GM19397 (cell line): ENCODE measurements around the gene LEMD1.

Experiments used
- ATAC-seq: cut with Tn5 transposase; IDR thresholded peaks from one replicate; pipeline ENCODE4 v1.9.1; 2021; ENCODE audit warnings: mild to moderate bottlenecking, moderate library complexity; ENCODE audit not compliant: unreplicated experiment

The LEMD1 gene, protein sequence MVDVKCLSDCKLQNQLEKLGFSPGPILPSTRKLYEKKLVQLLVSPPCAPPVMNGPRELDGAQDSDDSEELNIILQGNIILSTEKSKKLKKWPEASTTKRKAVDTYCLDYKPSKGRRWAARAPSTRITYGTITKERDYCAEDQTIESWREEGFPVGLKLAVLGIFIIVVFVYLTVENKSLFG

DNA sequence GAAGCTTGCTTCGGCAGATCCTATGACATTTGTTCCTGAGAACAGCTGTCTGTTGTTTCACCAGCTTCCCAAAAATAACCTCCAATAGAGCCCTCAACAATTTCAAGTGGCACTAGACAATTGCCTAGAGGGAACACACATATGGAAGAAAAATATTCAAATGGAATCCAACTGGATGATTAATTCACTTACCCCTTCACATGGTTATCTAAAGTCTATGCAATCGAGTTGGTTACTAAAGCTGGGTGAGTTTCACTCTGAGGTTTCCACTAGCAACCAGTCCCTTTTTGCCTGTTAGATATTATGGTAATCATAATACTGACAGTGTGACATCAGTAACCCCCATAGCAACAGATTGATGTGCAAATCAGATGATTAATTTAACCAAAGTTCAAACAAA lies at the start of gene LEMD1:
Gene LEMD1, minus strand, starts transcription at position 259 of the 400 bp plus-strand sequence. CDS start 1,520 bp downstream, outside the sequence.
- no peak for ATAC-seq

DNA sequence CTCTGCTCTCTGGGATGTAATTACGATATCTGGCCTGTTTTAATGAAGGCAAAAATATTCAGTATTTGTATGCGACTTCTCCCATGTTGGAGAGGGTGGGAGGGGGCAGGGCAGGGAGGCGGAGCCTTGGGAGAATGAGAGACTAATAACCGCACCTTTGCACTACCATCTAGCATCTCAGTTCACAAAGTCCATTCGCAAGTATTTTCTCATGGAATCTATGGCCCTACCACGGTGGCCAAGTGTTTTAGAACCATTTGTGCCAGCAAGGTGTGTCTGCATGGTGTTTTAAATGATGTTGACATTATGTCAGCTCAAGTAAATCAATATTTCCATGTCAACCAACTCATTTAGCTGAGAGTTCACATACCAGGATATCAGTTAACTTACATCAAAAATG lies 48.3 kb upstream of the LEMD1 start:
- ATAC-seq = no peak

DNA sequence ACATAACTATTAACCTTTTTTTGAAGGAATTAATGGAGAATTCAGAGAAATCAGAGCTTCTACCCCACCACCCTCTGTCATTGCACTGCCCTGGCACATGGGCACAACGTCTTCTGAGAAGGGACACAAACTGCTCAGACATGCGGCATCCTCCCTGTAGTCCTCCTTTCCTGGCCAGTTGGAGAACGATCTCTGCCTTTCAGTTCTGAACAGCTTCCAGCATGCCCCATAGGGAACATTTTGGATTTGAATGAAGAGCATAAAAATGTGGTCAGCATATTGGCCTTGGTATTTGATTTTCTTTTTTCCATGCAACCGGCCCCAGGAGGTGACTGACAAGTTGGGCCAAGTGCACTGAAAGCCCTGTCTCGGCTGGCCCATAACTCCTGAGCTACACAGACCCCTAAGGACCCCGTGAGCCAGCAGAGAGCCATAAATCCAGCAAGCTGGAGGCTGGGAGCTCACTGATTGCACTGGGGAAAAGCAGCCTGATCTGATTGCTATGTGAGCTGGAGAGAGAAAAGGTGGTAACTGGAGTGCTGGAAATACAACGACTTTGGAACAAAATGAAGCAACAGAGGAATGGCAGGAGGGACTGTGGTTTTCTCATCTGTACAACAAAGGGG lies 44.9 kb upstream of the LEMD1 start:
- ATAC-seq = no peak

DNA sequence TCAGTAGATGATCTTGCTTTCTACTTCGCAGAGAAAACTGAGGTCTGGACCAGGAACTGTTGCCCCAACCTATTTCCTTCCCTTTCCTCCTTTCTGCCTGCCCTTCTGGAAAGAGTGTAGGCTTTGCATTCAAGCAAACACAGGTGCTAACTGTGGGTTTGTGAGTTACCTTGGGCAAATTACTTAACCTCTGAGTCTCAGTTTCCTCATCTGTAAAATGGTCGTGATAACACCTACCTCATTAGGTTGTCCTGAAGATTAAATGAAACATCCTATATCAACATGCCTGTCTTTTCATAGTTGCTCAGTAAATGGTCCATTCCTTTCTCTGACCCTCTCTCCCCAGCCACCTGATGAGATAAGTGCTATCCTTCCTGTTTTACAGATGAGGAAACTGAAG lies 43.5 kb upstream of the LEMD1 start:
- ATAC-seq = no peak

DNA sequence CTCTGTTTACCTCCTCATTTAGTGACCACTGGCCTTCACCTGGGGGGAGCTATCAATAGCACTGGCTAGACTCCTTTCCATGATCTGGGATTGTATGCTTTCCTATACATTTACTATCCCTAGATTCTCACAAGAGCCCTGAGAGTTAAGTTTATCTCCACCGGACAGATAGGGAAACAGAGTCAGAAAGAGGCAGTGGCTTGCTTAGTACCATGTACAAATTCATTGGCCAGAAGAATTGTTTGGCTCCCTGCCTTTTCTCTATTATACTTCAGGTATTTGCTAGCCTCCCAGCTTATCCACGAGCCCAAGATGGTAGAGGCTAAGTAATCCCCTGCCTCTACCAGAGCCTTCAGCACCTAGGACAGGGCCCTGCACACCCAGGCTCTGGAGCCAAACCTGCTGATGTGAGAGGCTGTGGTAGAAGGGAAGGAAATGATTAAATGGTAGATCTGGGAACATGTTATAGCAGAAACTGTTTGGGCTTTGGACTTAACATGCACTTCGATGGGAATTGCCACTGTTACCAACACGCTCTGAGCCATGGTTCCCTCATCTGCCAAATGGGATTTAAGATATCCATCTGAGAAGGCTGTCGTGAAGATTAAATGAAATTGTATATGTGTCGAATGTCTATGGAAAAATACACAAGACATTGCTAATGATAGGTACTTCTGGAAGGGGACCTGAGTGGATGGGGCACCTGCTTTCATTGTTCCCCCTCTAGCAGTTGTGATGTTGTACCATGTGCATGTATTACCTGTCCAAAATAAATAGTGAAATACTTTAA lies 37.1 kb upstream of the LEMD1 start:
- ATAC-seq = no peak

DNA sequence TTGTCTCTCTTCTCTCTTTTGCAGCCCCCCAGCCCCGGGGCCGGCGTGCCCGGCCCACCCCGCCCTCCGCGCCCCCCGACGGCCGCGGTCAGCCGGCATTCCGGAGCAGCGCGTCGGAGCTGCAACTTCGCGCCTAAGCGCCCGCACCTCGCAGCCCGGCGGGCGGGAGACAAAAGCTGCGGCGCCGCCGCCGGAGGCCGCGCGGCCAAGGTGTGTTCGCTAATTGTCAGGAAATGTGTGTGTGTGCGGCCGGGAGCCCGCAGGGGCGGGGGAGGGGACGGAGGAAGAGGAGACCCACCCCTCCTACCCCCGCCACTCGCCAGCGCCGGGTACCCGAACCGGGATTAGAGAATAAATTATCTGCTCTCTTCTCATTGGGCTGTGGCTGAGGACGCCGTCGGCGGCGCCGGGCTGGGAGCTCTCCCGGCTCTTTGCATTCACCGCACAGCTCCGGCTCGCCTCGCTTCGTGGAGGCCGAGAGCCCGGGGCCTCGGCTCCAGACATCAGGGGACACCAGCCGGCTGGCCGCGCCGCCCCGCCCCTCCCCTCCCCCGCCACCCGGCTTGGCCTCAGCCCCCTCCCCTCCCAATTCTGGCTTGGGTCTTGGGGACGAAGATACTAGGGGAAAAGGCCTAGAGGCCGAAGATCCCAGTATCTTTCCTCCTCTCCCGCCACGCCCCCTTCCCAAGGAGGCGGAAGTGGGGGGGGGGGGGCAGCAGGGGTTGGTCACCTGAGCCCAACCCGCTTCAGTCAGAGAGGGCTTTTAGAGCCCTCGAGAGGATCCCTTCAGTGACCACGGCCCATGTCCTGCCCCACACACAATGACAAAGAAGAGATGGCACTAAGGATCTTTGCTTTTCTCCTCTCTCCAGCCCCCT lies 35.3 kb upstream of the LEMD1 start:
- no peak for ATAC-seq

DNA sequence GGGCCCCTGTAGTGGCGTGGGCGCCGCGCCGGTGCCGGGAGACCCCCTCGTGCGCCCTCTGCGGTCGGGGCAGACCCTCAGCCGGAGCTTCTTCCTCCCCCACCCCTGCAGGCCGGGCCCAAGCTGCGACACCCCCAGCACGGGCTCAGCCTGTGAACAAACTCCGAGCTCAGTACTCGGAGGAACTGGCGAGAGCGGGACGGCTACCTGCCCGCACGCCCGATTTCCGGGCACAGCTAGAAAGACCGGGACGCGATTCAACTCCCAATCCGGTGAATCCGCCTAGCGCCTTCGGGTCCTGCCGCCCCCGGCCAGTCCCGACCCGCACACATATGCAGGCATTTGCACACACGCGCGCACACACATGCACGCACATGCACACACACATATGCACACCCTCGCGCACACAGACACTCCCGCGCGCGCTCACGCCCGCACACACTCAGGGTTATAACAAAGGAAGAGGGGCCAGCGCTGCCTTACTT lies 34.6 kb upstream of the LEMD1 start:
- no peak for ATAC-seq

DNA sequence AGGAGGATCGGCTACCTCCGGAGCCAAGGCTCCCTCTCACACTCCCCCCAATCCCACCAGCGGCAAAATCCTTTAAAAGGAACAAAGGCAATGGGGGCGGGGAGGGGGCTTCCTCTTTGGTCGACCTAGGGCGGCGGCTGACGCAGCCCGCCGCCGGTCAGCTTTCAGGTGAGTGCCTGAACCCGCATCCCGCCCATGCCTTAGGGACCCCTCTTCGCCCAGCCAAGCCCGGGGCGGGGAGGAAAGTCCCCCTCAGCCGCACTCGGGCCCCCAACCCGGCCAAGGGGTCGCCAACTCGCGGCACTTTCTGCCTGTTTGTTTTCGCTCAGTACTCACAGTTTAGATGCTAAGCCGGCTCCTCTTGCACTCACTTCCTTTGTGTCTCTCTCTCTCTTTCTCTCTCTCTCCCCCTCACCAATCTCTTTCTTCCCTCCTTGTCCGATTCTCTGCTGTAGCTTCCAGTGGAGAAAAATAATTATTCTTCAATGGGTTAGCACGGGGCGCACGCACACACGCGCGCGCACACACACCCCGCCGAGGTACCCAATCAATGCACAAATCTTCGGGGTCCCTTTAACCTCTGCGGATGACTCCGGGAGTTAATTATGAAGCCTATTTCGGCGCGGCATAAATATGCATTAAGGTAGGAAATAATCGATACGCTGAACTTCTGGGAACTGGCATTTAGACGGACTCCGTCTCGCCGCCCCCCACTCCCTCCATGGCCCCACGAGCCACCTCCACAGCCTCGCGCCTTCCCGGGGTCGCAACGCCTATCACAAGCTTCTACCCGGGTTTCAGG lies 33.9 kb upstream of the LEMD1 start, which contains the start of gene BLACAT1:
Gene BLACAT1, minus strand, starts transcription at position 465 of the 802 bp plus-strand sequence.
- ATAC-seq = no peak

DNA sequence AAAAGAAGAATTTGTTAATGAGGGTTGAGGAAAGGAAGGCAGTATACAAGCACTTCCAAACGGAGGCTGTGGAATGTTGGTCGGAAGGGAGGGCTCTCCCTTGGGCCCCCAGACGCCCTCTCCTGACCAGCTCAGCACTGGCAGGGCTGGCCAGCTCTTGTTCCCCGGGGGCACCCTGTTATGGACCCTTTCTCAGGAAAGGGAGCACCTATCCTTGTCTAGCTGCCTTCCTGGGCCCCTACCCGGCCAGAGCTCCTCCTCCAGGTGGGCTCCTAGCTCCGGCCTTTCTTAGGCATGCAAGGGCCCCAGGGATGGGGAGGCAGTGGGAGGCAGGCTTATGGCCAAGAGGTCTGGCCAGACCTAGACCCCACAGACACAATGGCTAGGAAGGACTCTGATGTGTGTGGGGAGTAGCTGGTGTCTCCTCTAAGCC lies 33.1 kb upstream of the LEMD1 start:
- no peak for ATAC-seq

DNA sequence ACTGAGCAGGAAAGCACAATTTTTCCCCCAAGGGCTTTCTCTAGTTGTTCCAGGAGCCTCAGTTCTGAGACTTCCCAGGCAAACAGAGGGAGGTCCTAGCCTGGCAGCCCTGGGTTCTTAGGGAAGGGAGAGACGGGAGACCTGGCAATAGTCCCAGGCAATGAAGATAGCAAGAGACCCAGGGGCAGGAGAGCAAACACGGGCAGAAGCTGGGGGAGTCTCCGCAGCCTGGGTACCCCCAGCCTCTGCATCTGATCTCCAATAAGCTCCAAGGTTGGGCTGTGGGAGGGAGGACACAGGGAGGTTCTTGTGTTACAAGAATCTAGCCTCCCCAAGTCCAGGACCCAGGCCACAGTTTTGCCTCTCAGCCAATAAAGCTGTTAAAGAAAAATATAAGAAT lies 31.6 kb upstream of the LEMD1 start:
- ATAC-seq = no peak

DNA sequence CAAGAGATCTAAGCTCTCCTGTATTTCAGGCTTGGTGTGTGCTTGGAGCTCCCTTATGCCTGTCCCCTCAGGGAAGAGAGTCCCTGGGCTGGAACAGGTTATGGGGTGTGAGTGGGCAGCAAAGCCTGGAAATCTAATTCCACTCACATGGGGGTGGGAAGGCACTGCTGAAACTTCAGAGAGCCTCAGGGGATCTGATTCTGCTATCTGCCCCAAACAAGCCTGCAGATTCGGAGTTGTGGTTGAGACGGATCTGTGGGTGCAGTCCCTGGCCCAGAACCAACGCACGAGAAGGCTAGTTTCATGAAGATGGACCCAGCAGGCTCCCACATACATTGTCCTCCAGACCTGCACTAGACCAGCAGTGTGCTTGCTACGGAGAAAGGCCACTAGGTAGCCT lies 31.1 kb upstream of the LEMD1 start:
- ATAC-seq = no peak

DNA sequence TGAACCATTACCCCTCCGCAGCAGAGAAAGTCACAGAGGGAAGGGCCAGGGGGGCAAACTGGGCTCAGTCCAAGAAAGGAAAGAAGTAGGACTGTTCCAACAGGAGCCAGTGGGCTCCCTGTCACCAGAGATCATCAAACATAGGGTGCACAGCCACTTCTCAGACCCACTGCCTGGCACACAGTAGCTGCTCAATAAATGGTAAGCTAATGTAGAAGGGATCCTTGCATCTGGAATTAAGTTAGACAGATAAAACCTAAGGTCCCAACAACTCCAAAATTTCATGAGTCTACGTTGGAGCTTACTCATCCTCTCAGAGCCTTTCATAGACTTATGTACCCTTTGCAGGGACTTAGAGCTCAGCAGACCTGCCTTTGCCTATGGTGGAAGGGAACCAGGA lies 30.5 kb upstream of the LEMD1 start:
- no peak for ATAC-seq

DNA sequence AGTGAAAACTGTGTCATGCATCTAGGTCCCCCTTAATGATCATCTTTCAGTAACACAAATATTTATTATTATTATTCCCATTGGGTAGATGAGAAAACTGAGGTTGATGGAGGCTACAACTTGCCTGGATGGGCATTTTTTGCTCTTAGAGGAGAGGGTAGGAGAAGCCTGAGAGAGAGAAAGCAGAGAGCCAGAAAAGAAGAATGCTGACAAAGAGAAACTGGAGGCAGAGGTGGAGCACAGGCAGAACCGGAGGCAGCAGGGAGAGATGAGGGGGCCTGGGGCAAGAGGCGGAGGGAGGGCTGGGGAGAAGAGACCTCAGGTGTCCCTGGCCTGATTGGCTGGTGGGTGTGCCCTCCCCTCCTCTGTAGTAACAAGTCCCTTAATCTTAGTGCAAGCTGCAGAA lies 29.9 kb upstream of the LEMD1 start:
- no peak for ATAC-seq

DNA sequence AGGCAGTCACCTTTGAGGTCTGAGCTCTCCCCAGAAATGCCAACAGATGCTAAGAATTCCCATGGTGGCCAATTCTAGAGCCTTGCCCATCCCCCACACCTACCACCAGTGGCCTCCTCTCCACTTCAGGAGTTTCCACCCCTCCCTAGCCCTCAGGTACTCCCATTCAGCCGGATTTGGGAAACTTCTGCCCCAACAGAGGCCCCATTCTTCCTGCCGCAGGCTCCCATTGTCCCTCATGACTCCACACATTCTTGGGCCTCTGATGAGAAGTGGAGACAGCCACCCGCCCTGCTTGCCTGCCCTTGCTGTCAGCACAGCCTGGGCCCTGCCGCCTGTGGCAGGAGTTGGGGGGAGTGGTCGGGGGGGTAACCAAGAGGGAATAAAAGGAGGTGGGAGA lies 29.3 kb upstream of the LEMD1 start:
- no peak for ATAC-seq

DNA sequence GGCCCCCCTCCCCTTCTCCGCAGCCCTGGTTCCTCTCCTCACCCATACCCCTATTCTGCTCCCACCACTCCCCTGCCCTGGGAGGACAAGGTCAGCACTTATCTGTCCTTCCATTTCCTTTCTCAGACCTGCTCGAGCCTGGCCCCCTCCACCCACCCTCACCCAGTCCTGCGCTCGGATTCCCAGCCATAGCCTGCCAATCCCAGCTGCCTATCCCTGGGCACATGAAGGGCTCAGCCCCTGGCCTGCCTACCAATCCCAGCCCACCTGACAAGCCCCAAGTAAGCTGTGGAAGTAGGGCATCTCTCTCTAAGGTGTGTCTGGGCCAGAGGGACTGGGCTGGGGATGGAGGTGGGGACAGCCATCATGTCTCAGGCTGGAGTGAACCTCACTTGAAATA lies 28.6 kb upstream of the LEMD1 start:
- no peak for ATAC-seq

DNA sequence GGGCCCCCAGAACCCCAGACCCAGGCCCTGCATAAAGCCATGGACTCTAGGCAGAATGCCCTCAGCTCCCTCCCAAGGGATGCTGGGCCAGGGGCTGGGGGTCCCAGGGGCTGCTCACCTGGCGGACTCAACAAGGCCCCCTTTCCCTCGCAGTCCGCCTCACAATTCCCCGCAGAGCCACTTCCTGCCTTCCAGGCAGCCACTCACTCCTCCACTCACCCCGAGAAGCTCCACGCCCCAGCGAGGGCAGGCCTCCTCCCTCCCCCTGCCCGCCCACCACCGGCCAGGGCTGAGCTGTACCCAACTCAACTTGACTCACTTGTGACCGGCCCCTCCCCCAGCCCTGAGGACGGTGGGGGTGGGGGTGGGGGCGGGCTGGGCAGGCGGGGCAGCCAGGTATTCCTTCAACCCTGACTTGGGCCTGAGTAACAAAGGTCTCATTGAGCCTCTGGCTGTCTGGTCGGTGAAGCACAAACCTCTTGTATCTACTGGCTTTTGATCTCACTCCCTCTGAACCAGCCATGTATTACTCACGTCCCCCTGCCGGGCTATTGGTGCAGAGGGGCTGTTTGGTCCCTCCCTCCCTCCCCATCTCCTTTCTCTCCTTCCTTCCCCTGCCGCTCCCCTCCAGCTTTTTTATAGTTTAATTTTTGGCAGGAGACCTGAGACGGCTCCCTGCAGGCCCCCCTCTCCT lies 28.0 kb upstream of the LEMD1 start:
- ATAC-seq = no peak

DNA sequence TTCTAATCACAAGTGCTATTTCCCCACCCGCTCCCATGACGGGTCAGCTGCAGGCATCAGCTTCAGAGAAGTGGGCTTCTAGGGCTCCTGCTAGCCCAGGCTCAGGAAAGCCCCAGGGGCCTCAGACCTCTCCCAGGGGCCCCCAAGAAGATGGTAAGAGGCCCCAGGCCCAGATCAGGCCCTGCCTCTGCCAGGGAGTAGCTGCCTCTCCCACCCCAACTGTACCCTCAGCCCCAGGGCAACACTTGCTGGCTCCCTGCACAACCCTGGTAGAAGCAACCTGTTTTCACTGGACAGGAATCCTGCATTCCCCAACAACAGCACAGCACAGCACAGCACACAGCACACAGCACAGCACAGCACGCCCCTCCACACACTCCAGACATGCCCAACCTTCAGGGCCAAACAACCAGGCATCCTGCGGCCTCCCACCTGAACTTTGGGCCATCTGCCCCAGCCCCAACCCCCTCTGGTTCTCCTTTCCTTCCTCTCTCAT lies 27.4 kb upstream of the LEMD1 start:
- ATAC-seq = no peak

DNA sequence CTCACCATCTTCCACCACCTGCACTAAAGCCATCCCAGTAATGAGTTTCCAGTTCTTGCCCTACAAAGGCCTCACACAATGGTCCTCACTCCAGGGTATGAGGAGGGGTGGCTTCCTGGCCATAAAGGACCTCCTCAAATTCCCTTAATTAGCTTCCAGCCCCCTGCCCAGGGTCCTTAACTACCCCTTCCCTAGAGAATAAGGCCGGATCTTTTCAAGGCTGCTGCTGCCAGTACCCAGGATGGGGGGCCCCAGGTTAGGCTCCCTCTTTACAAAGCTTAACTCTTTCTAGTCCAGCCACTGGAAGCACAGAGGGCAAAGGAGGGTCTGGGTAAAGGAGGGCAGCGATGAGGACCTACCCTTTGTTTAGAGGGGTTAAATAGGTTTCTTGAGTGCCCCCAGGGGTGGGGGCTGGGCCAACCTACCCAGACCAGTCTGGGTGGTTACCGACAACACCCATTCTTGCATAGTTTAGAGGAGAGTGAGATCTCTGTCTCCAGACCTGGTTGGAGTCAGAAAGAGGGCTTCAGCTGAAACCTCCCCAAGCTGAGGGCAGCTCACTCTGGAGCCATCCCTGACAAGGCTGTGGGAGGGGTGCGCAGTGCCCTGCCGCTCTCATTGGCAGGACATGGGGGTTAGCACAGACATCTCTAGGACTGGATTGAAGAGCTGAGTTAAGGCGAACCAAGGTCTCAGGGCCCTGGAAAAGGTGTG lies 26.8 kb upstream of the LEMD1 start:
- ATAC-seq = no peak
